NCI-H748 (cell line): ENCODE results near the gene SNX15.
"Not testable (repeated sequence)": the region's sequence is repeated elsewhere in the genome, so short reads cannot be mapped to it uniquely, and the experiment has no call there.

Experiments used
- DNase-seq: peaks from one replicate; lab custom pipeline; 2025; ENCODE audit not compliant: unreplicated experiment; lab: John Stamatoyannopoulos, UW

The SNX15 gene

GRCh38 chr11:65014726-65015227, 12.5 kb upstream of the SNX15 start:
- DNase-seq: no peak

GRCh38 chr11:65016705-65017104, 10.5 kb upstream of the SNX15 start:
- no peak for DNase-seq

- no peak for DNase-seq
Measured at GRCh38 chr11:65017937-65018336, 9.3 kb upstream of the SNX15 start.

- DNase-seq: no peak
Measured at GRCh38 chr11:65019824-65020223, 7.4 kb upstream of the SNX15 start.

GRCh38 chr11:65021003-65021402, 6.2 kb upstream of the SNX15 start:
- DNase-seq: no peak

- no peak for DNase-seq
Measured at GRCh38 chr11:65021509-65021908, 5.7 kb upstream of the SNX15 start.

- not testable (repeated sequence) for DNase-seq
Measured at GRCh38 chr11:65023502-65023901, 3.7 kb upstream of the SNX15 start.

GRCh38 chr11:65026810-65027209, 429 bp upstream of the SNX15 start:
- no peak for DNase-seq

GRCh38 chr11:65032216-65032615, 5.0 kb downstream of the SNX15 start:
- DNase-seq: no peak

- DNase-seq: no peak
Measured at GRCh38 chr11:65034423-65034822, 7.2 kb downstream of the SNX15 start.

- no peak for DNase-seq
Measured at GRCh38 chr11:65035579-65035978, 8.3 kb downstream of the SNX15 start.

GRCh38 chr11:65036931-65037330, 9.7 kb downstream of the SNX15 start:
- DNase-seq: no peak

GRCh38 chr11:65040520-65040846, 13.2 kb downstream of the SNX15 start:
- DNase-seq: no peak

- peak; percentile 99 for DNase-seq
Measured at GRCh38 chr11:65040847-65041622, 13.8 kb downstream of the SNX15 start, which contains the start of gene SAC3D1. Gene SAC3D1, plus strand, starts transcription at chr11:65041210. Its CDS starts 83 bp downstream, at chr11:65041293.

- DNase-seq: no peak
Measured at GRCh38 chr11:65042891-65043290, 15.7 kb downstream of the SNX15 start.

- no peak for DNase-seq
Measured at GRCh38 chr11:65043881-65044501, 16.8 kb downstream of the SNX15 start.

GRCh38 chr11:65045061-65045460, 17.8 kb downstream of the SNX15 start:
- DNase-seq: no peak

GRCh38 chr11:65045728-65046127, 18.5 kb downstream of the SNX15 start:
- no peak for DNase-seq

- no peak for DNase-seq
Measured at GRCh38 chr11:65047581-65048422, 20.6 kb downstream of the SNX15 start.

GRCh38 chr11:65051398-65051858, 24.2 kb downstream of the SNX15 start:
- DNase-seq: no peak

- no peak for DNase-seq
Measured at GRCh38 chr11:65053827-65054508, 26.7 kb downstream of the SNX15 start.
